Right lobe of liver (tissue), 6 donors: ENCODE measurements around the gene INPP5A. TPM values are rescaled to one million over a fixed set of nuclear protein-coding genes. Genes with fewer than 3 reads are reported as not detected.

ENCODE experiments used
- ATAC-seq, 4 donors: fragments of 200-7000 bp; cut with Tn5 transposase; one replicate each; pipeline ENCODE4 v1.9.1; 2020; ENCODE audit warnings: mild to moderate bottlenecking in 4 of 4, moderate library complexity in 4 of 4
- DNase-seq, 3 donors: peaks; one replicate each; pipeline ENCODE4 v3.0.0-alpha.2; 2020
- H3K27ac ChIP-seq, 3 donors: fragments of 200-600 bp; one replicate each; pipeline ENCODE4 v1.8.0; 2022
- H3K27me3 ChIP-seq, 2 donors: fragments of 200-600 bp; one replicate each; pipeline ENCODE4 v1.8.0; 2022
- H3K36me3 ChIP-seq, 4 donors: fragments of 200-600 bp; sonication (generic) in 1 of 4; one replicate each; pipeline versions ENCODE4 v1.5.1 to v1.8.0; 2017 to 2022; ENCODE audit warnings: control low read depth in 1 of 4
- H3K4me1 ChIP-seq, 4 donors: fragments of 200-600 bp; sonication (generic) in 1 of 4; one replicate each; pipeline versions ENCODE4 v1.5.1 to v1.8.0; 2017 to 2022; ENCODE audit warnings: control low read depth in 1 of 4
- H3K4me3 ChIP-seq, 3 donors: fragments of 200-600 bp; one replicate each; pipeline ENCODE4 v1.8.0; 2022
- H3K9me3 ChIP-seq, 4 donors: fragments of 200-600 bp; sonication (generic) in 1 of 4; one replicate each; pipeline versions ENCODE4 v1.5.1 to v1.8.0; 2017 to 2022; ENCODE audit warnings: control low read depth in 1 of 4
- POLR2A ChIP-seq: fragments of 450-650 bp; IDR thresholded peaks from one replicate; pipeline ENCODE4 v1.6.1; 2017; ENCODE audit warnings: antibody characterized with exemption, mild to moderate bottlenecking
- WGBS: methylation state at CpG from one replicate; pipeline ENCODE4 v1.1.6; 2018; ENCODE audit warnings: low coverage, low lambda C conversion rate; ENCODE audit not compliant: insufficient coverage; ENCODE audit errors: missing lambda C conversion rate; 5-methylcytosine and 5-hydroxymethylcytosine counted together
- intact Hi-C, 2 donors: fragments of 100-400 bp; cut with DNase I; formaldehyde crosslinking; loops; one replicate each; pipeline versions ENCODE4 v1.11.2 to v1.14.1; 2022
- total RNA-seq, 6 experiments: library from RNA; depleted of rRNA in 2 of 6; stranded (reverse); fragments of >200 nt in 2 of 6; fragmentation: NEBNext Ultra II Directional in 3 of 6; extraction: Animal tissue kit (Norgen Biotek cat#: 25700) in 3 of 6; gene quantifications; one replicate each; pipeline versions ENCODE4 v1.1.0 to v1.2.4, GENCODE V29; 2016 to 2023
- TF ChIP-seq, protein P1 (sequence below), 4 donors: fragments of 200-600 bp in 3 of 4; fragments of 450-650 bp in 1 of 4; IDR thresholded peaks; one replicate each; pipeline versions ENCODE4 v1.5.1 to v1.8.0; 2016 to 2022; ENCODE audit warnings: antibody characterized with exemption in 4 of 4, mild to moderate bottlenecking in 2 of 4
- donor health status: DM: no; HTN: yes; CAD: no.
- donor health status: DM: no; HTN: no; CAD: no.
- donor health status: DM: no; HTN: no; CAD: no.
- donor health status: DM: no; HTN: yes; CAD: no.
- donor health status: DM: no; HTN: yes; CAD: no.

The INPP5A gene
- total RNA-seq, 6 experiments from 2014 or later = 12.5 to 24.6 (median 16.9) TPM

DNA sequence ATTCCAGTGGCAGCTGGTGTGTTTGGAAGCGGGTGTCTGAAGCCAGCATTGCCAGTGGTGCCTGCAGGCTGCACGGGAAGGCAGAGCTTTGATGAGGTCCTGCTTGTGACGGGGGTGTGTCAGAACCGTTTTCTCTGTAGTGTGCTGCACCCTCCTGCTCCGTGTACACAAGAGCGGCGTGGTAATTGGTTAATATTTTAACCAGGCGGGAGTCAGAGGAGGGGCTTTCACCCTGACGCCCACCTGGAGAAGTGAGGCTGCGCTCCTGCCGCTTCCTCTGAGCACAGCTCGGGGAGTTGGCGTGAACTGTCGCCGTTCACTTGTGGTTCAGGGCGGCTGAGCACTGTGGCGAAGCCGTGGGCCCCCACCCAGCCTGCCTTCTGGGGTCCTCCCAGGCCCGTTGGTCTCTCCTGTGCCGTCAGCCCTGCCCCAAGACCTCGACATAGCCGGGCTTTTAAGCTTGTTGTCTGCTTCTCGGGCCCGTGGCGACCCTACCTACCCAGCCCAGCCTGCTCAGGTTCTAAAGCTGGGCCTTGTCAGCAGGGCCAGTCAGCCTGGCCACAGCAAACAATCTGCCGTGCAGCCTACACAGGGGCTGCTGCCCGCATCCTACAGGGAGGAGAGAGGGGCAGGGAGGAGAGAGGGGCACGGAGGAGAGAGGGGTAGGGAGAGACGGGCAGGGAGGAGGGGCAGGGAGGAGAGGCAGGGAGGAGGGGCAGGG is 236.8 kb downstream of the INPP5A start:
- TF ChIP-seq, protein P1, sequence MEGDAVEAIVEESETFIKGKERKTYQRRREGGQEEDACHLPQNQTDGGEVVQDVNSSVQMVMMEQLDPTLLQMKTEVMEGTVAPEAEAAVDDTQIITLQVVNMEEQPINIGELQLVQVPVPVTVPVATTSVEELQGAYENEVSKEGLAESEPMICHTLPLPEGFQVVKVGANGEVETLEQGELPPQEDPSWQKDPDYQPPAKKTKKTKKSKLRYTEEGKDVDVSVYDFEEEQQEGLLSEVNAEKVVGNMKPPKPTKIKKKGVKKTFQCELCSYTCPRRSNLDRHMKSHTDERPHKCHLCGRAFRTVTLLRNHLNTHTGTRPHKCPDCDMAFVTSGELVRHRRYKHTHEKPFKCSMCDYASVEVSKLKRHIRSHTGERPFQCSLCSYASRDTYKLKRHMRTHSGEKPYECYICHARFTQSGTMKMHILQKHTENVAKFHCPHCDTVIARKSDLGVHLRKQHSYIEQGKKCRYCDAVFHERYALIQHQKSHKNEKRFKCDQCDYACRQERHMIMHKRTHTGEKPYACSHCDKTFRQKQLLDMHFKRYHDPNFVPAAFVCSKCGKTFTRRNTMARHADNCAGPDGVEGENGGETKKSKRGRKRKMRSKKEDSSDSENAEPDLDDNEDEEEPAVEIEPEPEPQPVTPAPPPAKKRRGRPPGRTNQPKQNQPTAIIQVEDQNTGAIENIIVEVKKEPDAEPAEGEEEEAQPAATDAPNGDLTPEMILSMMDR (IDR thresholded peaks at IDR 0.05) = no peak
- no peak for TF ChIP-seq POLR2A
- DNase-seq = no peak
- H3K27ac ChIP-seq = no peak overlapping the region

DNA sequence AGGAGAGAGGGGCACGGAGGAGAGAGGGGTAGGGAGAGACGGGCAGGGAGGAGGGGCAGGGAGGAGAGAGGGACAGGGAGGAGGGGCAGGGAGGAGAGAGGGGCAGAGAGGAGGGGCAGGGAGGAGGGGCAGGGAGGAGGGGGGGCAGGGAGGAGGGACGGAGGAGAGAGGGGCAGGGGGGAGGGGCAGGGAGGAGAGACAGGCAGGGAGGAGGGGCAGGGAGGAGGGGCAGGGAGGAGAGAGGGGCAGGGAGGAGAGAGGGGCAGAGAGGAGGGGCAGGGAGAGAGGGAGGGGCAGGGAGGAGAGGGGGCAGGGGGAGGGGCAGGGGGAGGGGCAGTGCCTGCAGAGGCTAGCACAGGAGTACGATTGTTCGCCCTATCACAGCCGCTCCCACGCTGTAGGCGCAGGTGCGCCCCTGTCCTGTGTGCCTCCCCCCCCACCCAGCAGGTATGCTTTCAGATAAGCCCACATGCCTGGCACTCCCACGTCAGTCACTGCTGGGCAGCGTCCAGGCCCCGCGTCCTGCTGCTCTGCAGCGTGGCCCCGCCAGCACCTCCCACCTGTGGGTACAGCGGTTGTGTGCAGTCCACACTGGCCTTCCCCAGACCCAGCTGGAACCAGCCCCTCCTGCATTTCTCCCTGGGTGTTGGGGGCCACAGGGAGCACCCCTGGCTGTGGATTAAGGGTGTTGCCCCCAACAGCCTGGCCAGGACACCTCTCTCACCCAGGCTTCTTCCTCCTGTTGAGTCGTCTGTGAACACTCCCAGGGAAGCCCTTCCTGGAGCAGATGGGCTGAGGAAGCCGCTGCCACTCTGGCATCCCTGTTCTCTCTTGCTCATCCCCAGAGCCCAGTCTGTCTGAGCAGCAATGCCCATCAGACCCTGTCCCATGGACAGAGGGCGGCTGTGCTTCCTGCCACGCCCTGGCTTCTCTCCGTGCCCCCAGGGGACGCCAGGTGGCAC is 237.6 kb downstream of the INPP5A start:
- Histone ChIP-seq H3K4me3 (no peak overlapping the region), H3K27me3 (no peaks in the 10 kb centered on the region), H3K27ac (no peak overlapping the region), H3K36me3 (no peaks in the 10 kb centered on the region), H3K4me1 (no peaks in the 10 kb centered on the region), H3K9me3 (no peaks in the 10 kb centered on the region)
- TF ChIP-seq, protein P1 (IDR thresholded peaks at IDR 0.05) = no peak
- TF ChIP-seq POLR2A = no peak
- 55% methylated on average over 3 of the region's 22 CpGs for WGBS
- intact Hi-C loops = no loop called here
- ATAC-seq (peak in 2 of 4 donors; percentile 22 to 37), DNase-seq (no peak)

More for the DNA sequence above, 236.8 kb downstream of the INPP5A start:
- no peak for ATAC-seq
- H3K4me1 ChIP-seq = no peaks in the 10 kb centered on the region
- no peaks in the 10 kb centered on the region for H3K27me3 ChIP-seq
- no peaks in the 10 kb centered on the region for H3K9me3 ChIP-seq
- intact Hi-C loops = no loop called here
- 83% methylated on average over 9 of the region's 29 CpGs for WGBS
- no peaks in the 10 kb centered on the region for H3K36me3 ChIP-seq
- no peak overlapping the region for H3K4me3 ChIP-seq

DNA sequence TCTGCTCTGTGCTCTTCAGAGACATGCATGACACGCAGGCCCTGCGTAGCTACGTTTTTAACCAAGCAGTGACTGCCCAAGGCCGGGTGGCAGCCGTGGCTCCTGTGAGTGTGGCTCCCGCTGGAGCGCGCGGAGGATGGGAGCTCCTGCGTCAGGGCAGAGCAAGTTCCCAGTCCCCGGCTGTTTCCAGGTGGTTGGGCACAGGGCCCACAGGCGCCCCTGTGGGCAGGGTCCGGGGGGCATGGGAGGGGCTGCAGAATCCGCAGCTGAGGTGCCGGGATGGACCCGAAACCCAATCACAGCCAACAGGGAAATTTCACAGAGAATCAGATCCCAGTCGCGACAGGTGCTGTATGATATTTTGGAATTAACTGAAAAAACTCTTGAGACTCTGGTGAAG is 238.6 kb downstream of the INPP5A start:
- DNase-seq (no peak), ATAC-seq (no peak)
- TF ChIP-seq, protein P1 (IDR thresholded peaks at IDR 0.05) = no peak
- TF ChIP-seq POLR2A = no peak
- H3K36me3 ChIP-seq = no peaks in the 10 kb centered on the region
- no peak overlapping the region for H3K4me3 ChIP-seq
- intact Hi-C loops = no loop called here
- no peaks in the 10 kb centered on the region for H3K4me1 ChIP-seq
- 80% methylated on average over 2 of the region's 18 CpGs for WGBS
- no peak overlapping the region for H3K27ac ChIP-seq
- no peaks in the 10 kb centered on the region for H3K27me3 ChIP-seq
- H3K9me3 ChIP-seq = no peaks in the 10 kb centered on the region

DNA sequence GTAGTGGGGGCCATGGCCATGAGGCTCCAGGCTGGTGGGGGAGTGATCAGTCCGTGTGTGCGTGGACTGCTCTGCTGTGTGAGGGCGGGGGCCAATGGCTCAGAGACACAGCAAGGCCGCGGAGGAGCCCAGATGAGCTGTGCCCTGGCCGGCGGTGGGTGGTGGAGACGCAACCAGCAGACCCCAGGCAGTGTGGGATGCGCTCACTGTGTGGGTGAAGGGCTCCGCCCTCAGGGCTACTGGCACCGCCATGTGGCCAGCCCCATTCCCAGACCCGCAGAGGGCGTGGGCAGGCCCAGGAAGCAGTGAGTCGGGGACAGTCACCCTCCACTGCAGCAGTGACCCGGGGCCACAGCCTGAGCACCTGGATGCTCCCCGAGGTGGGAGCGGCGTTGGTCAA is 239.2 kb downstream of the INPP5A start:
- Histone ChIP-seq H3K9me3 (no peaks in the 10 kb centered on the region), H3K4me3 (no peak overlapping the region), H3K27me3 (no peaks in the 10 kb centered on the region), H3K4me1 (no peaks in the 10 kb centered on the region), H3K27ac (no peak overlapping the region), H3K36me3 (peaks cover 0 to under 1% (median 0%) of the 10 kb centered on the region in 4 donors)
- TF ChIP-seq, protein P1 (IDR thresholded peaks at IDR 0.05) = no peak
- no peak for TF ChIP-seq POLR2A
- no peak for DNase-seq
- WGBS = 60% methylated on average over 1 of the region's 18 CpGs
- intact Hi-C loops = no loop called here
- ATAC-seq = no peak
